Spleen (tissue), 7 donors: ENCODE measurements around the gene TAGLN3.

Experiments used
- POLR2A ChIP-seq, 3 donors: fragments of 450-650 bp; IDR thresholded peaks; one replicate each; pipeline ENCODE4 v1.5.1; 2017; ENCODE audit warnings: antibody characterized with exemption in 3 of 3, mild to moderate bottlenecking in 1 of 3
- POLR2AphosphoS5 ChIP-seq, 3 donors: sonication (generic); formaldehyde crosslinking; IDR thresholded peaks; one replicate each; pipeline ENCODE4 v1.5.1; 2017; ENCODE audit warnings: antibody characterized with exemption in 3 of 3
- TF ChIP-seq, protein P1 (sequence below), 11 experiments: fragments of 200-600 bp in 7 of 11; fragments of 450-650 bp in 4 of 11; sonication (generic) in 4 of 11; IDR thresholded peaks in 8 of 11; conservative IDR thresholded peaks in 3 of 11; 1 replicate in 7 of 11; 2 replicates in 4 of 11; pipeline versions ENCODE4 v1.4.0 to v1.8.0; 2016 to 2021; ENCODE audit warnings: antibody characterized with exemption in 11 of 11, inconsistent platforms in 4 of 11, mild to moderate bottlenecking in 1 of 11
- donor health status: DM: no; HTN: no; CAD: no; lungs with moderate emphysema.
- donor health status: DM: no; HTN: no; CAD: no.
- donor health status: DM: no; HTN: no; CAD: no.

DNA sequence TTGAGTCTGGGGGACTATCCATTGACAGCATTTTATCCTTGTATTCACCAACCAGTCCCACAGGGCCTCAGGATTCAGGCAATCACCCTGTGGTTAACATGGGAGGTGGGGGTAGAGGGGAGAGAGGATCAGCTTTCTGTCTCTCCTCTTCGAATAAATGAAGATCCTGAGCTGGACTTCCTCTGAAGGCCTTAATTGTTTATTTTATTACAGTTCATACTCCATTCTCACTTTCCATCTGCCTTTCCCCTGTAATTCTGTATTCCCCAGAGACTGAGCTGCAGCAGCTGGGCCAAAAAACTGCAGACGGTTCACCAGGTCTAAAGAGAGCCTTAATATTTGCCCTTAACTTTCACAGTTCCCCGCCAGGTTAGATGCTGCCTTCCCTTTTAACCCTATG, 11.9 kb downstream of the TAGLN3 start:
- TF ChIP-seq, protein P1, sequence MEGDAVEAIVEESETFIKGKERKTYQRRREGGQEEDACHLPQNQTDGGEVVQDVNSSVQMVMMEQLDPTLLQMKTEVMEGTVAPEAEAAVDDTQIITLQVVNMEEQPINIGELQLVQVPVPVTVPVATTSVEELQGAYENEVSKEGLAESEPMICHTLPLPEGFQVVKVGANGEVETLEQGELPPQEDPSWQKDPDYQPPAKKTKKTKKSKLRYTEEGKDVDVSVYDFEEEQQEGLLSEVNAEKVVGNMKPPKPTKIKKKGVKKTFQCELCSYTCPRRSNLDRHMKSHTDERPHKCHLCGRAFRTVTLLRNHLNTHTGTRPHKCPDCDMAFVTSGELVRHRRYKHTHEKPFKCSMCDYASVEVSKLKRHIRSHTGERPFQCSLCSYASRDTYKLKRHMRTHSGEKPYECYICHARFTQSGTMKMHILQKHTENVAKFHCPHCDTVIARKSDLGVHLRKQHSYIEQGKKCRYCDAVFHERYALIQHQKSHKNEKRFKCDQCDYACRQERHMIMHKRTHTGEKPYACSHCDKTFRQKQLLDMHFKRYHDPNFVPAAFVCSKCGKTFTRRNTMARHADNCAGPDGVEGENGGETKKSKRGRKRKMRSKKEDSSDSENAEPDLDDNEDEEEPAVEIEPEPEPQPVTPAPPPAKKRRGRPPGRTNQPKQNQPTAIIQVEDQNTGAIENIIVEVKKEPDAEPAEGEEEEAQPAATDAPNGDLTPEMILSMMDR (IDR thresholded peaks at IDR 0.05 in 8 of 11, conservative IDR thresholded peaks at IDR 0.05 in 3 of 11) = no peak
- TF ChIP-seq POLR2AphosphoS5 (IDR thresholded peaks at IDR 0.05) (no peak), POLR2A (IDR thresholded peaks at IDR 0.05) (no peak)
